HG03457 (cell line): ENCODE measurements around the gene UCN.
"Not testable (repeated sequence)": the region's sequence is repeated elsewhere in the genome, so short reads cannot be mapped to it uniquely, and the experiment has no call there.

ENCODE experiments used
- ATAC-seq: cut with Tn5 transposase; IDR thresholded peaks from one replicate; pipeline ENCODE4 v1.9.1; 2021; ENCODE audit warnings: moderate number of reproducible peaks; ENCODE audit not compliant: unreplicated experiment

The UCN gene

DNA sequence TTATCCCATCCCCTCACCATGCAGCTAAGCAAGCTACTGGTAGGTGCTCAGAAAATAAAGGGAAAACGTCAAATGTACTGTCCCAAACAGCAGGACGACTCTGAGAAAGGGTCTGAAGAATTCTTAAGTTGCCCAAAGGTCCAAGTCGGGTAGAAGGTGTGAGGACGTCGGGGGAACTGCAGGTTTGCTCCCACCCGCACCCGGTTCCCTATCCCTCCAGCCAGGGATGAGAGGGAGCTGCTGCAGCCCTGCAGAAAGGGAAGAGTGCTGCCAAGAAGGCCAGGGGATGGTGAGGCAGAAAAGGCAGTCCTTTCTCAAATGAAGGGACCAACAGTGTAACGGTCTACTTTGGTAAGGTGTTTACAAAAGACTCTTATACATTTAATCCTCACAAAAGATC is 6.9 kb upstream of the UCN start:
- ATAC-seq, result no peak

DNA sequence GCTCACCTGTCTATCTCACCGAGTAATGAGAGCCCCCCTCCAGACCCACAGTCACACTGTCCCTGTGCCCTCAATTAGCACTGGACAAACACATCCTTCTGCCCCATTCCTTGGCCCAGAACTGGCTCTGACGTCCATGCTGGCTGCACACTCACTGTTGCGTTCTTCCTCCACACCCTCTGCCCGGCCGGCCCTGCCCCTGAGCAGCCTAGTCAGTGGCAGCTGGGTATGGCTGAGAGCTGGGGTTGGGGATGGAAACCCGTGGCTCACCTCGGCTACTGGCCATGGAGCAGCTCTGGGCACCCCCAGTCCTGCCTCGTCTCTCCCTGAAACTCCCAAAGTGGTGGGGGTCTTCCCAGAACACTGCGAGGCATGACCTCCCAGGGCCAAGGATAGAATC is 6.5 kb upstream of the UCN start:
- no peak for ATAC-seq

DNA sequence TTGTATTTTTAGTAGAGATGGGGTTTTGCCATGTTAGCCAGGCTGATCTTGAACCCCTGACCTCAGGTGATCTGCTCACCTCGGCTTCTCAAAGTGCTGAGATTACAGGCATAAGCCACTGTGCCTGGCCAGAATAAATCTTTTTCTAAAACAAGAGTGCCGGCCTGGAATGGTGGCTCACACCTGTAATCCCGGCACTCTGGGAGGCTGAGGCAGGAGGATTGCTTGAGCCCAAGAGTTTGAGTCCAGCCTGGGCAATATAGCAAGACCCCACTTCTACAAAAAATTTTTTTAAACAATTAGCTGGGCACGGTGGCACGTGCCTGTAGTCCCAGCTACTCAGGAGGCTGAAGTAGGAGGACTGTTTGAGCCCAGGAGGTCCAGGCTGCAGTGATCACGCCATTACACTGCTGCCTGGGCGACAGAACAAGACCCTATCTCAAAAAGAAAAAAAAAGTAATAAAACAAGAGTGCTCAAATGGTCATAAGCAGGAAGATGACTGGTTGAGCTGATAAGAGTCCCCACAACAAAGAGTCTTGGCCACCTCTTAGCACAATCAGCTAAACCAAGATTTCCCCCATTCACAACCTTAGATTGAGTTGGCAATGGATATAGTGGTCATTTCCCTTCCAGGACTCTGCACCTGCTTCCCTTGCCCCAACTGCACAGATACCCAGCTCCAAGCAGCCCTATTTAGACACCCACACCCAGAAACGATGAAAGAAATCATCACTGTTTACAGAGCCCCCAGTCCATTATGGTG is 5.8 kb upstream of the UCN start:
- ATAC-seq, result no peak

DNA sequence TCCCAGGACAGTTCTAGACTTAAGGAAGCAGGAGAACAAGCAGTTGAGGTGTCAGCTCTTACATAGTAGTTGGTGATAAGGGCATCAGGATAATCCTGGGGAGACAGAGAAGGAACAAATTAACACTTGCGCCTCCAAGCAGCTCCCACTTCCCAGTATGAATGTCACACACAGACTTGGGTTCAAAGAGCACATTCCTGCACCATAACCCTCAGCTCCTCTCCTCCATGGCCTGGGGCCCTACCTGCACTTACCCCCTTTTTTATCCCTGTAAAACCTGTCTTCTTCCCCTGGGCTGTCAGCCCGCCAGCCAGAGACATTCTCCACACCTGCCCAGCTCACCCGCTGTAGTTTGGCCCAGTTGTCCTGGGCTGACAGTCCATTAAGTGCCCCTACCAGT is 3.9 kb upstream of the UCN start:
- no peak for ATAC-seq

DNA sequence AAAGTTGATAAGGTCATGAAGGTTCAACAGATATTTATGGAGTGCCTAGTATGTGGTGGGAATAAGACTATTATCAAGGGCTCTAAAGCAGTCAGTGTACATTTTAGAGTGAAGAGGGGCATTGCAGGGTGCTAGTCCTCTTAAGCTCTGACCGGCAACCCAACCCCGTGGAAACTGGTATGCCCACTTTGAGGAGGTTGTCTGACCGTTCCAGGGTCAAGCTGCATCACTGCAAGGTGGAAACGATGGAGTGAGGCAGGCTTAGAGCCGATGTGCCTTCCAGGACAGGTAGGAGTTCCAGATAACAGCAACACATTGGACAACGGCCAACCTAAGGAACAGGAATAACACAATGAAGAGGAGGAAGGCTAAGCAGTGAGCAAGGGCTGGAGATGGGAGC is 1.4 kb upstream of the UCN start:
- no peak for ATAC-seq

DNA sequence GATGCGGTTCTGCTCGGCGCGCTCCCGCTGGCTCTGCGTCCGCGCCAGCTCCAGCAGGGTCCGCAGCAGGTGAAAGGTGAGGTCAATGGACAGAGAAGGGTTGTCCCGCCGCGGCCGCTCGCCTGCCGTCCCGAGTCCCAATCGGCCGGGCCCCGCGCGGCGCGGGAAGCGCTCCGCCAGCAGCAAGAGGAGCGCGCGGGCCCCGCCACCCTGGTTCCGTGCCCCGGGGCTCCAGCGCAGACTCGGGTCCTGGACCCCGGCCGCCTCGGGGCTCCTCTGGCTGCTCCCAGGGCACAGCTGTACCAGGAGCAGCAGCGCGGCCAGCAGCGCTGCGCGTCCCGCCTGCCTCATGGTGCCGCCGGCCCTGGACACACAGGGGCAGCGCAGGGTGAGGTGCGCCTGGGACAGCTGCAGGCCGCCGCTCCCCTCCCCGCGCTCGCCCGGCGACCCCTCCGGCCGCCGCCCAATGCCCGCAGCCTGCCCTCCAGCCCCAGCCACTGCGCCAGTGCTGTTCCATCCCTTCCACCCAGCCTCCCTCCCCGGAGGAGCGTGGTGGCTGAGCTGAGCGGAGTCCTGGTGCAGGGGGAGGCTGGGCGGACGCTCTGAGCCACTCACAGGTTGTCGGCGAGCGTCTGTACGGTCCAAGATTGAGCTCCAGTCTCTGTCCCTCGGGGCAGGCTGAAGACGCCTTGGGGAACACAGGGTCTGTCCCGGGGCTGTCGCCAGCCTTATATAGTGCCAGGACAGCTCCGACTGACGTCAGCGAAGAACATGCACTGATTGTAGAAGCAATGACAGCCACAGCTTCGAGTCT is 493 bp downstream of the UCN start:
- no peak for ATAC-seq

DNA sequence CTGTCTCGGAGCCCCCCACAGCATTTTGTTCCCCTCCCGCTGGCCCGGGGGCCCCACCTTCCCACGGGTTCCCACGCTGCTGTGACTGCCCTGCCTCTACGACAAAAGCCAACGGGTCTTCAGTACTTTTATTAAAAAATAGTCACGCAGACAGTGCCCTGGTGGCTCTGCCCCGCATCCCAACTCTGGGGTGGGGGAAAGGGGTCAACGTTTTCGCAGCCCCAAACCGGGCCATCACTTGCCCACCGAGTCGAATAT is 1.0 kb downstream of the UCN start:
- no peak for ATAC-seq

DNA sequence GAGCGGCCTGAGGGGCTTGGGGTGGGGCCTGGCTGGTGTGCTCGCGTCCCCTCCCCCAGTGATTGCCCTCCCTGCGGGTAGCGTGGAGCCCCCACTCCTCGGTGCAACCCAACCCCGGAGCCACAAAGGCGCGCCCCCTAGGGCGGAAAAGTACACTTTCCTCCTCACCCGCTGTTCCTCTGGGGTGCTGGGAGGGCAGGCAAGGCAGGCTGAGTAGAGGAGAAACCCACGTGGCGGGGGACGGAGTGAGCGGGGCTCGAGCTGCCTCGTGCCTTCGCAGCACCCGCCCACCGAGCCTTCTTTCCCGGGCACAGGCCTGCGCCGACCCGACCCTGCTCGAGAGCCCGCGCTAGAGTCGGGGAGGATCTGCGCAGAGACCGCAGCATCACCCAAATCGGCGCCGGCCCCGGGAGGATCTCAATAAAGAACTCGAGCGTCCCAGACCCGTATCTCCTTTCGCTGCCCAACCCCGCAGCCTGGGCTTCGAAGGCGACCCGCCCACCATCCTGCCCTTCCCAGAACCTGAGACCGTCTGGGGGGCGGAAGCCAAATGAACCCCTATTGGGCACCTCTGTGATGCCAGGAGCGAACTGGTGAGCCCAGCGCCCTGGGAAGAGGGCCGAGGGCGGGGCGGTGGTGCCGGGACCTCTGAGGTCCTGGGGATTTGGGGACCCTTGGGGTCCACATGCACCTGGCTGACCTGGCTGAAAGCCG is 1.5 kb downstream of the UCN start:
- no peak for ATAC-seq

DNA sequence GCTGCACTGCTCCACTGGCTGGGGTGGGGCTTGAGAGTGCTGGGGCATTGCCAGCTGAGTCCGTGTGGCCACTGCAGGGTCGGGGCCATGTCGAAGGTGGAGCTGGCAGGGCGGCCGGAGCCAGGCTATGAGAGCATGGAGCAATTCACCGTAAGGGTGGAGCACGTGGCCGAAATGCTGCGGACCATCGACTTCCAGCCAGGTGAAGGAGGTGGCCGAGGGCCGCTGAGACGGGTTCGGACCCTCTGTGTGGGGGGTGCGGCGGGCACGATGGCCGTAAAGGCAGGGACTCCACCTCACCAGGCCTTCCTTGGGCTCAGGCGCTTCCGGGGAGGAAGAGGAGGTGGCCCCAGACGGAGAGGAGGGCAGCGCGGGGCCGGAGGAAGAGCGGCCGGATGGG is 2.1 kb downstream of the UCN start:
- ATAC-seq, result no peak

DNA sequence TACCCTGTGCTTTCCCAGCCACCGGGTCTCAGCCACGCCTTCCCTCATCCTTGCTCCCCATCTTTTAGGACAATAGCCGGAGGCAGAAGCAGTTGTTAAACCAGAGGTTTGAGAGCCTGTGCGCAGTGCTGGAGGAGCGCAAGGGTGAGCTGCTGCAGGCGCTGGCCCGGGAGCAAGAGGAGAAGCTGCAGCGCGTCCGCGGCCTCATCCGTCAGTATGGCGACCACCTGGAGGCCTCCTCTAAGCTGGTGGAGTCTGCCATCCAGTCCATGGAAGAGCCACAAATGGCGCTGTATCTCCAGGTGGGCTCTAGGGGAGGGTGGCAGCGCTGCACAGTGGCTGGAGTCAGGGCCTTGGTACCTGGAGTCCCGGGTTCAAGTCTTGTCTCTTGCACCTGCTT is 2.7 kb downstream of the UCN start:
- ATAC-seq, result no peak

DNA sequence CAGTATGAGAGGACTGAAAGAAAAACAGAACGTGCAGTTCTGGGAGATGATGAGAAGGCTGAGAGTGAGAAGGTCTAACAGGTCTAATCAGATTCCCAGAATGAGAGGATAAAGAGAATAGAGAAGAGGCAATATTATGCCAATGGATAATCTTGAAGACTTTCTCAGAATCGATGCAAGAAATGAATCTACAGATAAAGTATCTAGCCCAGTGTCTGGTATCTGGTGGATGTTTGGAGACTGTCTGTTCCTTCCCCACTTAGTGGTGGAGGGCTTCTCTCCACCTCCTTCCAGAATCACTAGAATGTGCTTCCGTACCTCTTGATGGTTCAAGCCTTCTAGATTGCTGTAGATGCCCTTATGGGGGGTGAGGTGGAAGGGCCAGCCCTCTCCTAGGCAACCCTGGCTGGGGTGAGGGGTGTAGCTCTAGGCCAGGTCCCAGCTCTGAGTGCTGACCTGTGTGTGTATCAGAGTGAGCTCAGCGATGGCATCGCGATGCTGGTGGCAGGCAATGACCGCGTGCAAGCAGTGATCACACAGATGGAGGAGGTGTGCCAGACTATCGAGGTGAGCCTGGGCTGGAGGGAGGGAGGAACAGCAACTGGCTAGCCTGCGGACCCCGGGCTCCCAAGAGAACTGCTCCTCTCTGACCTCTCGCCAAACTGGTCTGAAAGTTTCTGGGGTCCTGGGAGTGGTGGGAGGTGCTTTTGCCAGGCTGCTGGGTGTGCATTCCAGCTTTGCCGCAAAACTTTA is 3.6 kb downstream of the UCN start:
- ATAC-seq, result no peak

DNA sequence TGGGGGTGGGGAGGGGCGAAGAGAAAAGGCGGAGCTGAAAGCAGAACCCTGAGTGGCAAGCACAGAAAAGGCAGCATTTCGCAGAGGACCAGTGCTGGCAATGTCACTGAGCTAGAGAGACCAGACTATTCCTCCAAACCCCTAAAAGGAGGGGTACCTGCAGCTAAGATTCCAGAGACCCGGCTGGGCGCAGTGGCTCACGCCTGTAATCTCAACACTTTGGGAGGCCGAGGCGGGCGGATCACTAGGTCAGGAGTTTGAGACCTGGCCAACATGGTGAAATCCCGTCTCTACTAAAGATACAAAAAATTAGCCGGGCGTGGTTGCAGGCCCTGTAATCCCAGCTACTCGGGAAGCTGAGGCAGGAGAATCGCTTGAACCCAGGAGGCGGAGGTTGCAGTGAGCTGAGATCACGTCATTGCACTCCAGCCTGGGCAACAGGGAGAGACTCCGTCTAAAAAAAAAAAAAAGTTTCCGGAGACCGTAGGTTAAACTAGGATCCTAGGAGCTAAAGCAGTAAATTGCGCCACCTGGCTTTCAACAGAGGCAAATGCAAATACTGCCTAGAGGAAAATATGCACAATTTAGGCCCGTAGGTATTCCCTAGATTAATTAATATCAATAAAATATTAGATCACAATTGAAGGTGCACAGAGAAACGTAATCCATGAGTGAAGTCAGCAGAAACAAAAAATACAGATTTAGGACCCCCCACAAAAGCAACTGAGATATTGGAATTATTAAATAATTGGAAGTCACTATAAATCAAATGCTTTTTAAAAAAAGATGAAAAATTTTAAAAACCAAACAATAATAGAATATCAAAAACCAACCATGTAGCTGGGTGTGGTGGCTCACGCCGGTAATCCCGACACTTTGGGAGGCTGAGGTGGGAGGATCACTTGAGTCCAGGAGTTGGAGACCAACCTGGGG is 4.9 kb downstream of the UCN start:
- no peak for ATAC-seq

DNA sequence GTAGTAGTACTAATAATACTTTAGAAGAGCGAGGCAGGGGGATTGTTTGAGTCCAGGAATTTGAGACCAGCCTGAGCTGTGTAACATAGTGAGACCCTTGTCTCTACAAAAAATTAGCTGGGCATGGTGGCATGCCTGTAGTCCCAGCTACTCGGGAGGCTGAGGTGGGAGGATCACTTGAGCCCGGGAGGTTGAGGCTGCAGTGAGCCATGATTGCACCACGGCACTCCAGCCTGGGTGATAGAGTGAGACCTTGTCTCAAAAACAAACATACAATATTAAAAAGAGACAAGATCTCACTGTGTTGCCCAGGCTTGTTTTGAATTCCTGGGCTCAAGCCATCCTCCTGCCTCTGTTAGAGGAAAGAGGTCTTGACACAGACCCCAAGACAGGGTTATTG is 7.6 kb downstream of the UCN start:
- ATAC-seq, result not testable (repeated sequence)

DNA sequence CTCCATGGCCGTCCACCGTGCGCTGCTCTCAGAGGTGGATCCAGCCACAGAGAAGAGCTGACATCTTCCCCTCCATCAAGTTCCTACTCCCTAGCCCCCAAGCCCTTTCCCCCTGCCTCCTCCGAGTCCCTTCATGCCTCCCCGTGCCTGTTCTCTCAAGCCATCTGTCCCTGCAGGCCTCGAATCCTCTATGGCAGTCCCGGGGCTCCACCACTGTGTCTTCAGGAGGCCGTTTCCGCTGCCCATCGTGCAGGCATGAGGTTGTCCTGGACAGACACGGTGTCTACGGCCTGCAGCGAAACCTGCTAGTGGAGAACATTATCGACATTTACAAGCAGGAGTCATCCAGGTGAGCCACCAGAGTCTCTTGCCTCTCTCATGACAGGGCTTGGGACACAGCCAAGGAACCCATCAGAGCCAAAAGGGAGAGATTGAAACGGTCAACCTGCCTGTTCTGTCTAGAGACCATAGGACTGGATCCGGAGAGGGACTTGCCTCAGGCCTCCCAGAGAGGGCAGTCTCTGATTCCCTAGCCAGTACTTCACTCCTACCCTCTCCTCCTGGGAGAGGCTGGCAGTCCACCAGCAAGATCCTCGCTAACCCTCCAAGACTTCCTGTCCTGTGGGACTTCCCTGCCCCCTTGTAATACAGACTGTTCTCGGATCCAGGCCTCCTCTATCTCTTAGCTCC is 9.7 kb downstream of the UCN start:
- ATAC-seq, result no peak

DNA sequence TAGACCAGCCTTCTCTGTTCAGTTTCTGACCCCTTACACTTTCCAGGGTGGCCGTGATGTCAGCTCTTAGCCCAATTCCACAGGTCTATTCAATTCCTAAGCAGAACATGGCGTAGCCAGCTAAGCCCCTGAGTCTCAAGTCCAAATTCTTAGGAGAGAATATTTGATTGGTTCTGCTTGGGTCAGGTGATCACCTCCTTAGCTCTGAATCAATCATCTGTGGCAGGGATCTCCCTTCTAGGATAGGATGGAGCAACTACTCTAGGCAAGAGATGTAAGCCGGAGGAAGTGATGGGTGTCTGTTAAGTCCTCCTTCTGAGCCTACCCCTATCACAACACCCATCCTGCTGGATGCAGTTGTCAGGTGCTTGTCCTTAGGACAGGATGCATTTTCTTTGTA is 11.1 kb downstream of the UCN start:
- no peak for ATAC-seq

DNA sequence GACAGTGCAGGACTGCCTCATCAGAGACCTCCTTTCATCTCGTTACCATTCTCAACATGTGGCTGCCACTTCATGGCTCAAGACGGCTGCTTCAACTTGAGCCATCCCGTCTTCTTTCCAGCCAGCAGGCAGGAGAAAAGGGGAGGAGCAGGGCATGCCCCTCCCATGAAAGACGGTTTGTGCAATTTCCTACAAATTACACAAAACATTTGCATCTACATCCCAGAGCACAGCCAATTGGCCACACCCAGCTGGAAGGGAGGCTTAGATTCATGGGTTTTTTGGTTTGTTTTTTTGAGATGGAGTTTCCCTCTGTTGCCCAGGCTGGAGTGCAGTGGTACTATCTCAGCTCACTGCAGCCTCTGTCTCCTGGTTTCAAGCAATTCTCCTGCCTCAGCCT is 11.8 kb downstream of the UCN start:
- ATAC-seq, result no peak

DNA sequence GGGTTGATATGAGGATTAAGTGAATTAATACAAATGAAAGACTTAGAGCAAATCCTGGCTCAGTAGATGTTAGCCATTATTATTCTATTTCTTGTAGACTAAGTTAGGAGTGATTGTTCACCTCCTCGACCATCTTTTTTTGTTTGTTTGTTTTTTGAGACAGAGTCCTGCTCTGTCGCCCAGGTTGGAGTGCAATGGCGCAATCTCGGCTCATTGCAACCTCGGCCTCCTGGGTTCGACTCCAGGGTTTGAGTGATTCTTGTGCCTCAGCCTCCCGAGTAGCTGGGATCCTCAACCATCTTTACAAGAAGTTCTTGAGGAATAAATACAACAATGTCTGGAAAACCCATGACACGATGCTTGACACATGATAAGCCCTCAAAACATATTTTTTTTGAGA is 13.3 kb downstream of the UCN start:
- ATAC-seq, result no peak

DNA sequence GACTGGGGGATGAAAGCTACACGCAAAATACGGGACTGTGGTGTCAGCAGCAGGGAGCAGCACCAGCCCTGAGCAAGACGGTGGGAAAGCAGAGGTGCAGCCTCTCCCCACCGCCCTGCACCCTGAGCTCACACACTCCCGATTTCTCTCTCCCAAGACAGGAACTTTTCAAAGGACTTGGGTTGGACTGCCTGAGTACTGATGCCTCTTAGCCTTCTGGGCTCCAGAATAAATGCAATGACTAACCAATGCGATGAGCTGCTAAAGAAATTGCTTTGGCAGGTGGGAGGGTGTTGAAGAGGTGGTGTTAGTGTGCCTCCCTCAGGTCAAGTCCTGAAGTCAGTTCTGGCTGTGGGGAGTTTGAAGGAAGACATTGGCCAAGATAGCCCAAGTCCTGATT is 16.4 kb downstream of the UCN start:
- no peak for ATAC-seq

DNA sequence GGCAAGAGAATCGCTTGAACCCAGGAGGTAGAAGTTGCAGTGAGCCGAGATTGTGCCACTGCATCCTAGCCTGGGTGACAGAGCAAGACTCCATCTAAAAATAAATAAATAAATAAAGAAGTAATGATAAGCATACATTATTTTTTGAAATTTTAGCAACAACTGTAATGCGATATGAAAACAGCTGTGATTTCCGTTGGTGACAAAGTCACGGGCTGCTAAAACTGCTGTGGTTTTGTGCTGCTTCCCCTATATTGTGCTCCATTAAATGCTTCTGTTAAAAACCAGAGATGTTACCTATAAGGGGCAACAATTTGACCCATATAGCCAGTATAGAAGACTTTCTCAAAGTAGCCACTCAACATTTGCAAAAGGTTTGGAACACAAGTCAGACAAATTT is 17.7 kb downstream of the UCN start:
- no peak for ATAC-seq

DNA sequence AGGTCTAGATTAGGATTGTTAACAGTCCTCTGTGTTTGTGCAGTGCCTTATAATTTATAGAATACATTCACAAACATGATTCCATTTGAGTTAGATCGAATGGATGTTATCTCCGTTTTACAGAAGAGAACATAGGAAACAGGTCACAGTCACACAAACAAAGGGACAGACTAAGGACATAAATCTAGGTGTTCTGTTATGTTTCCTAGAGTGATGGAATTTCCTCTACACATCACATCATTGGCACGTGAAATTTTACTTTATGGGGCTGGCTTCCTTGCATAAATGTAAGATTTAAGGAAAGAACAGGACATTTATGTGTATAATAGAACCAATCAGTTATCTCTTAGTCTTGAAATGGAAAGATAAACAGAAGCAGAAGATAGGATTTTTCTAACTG is 19.6 kb downstream of the UCN start:
- ATAC-seq, result no peak
